Left ventricle myocardium superior (tissue), 1 donor: Measurements from ENCODE around the gene LPCAT3. TPM values are rescaled to one million over a fixed set of nuclear protein-coding genes. Genes with fewer than 3 reads are reported as not detected.
A peak's percentile ranks its signal among the peaks of the same experiment; 100 is the strongest.
"Not testable (repeated sequence)": the region's sequence is repeated elsewhere in the genome, so short reads cannot be mapped to it uniquely, and the experiment has no call there.

Experiments used
- ATAC-seq: fragments of 200-7000 bp; cut with Tn5 transposase; one replicate; pipeline ENCODE4 v1.9.1; 2020; ENCODE audit warnings: mild to moderate bottlenecking, moderate library complexity
- DNase-seq: peaks from one replicate; pipeline ENCODE4 v3.0.0-alpha.2; 2020
- intact Hi-C: fragments of 100-400 bp; cut with micrococcal nuclease; formaldehyde crosslinking; loops from one replicate; pipeline ENCODE4 v1.11.0; 2022
- long read RNA-seq: library from polyadenylated mRNA; unstranded; transcript quantifications from one replicate; pipeline ENCODE4 v2.0.0, GENCODE V29; 2021
- total RNA-seq: library from RNA; stranded (reverse); fragmentation: NEBNext Ultra II Directional; extraction: Animal tissue kit (Norgen Biotek cat#: 25700); gene quantifications from one replicate; pipeline ENCODE4 v1.2.1, GENCODE V29; 2021
- donor health status: DM: no; HTN: yes; CAD: no; lungs with severe emphysema.

LPCAT3 gene
- total RNA-seq = 55.9 TPM
- long read RNA-seq, transcript LPCAT3-201 (13 exons, 2,268 nt) = major isoform, 41 of 54 reads
- long read RNA-seq, partial matches to known transcripts = 6 of 54 reads
- long read RNA-seq, other reads (novel, unspliced or antisense) = 7 of 54 reads

- intact Hi-C loops = no loop called here
- DNase-seq (peak; percentile 99), ATAC-seq (peak; percentile 95)
These were observed at the start of gene LPCAT3 for GRCh38 chr12:7018350-7019042. Gene LPCAT3, minus strand, starts transcription at chr12:7018476. Its CDS starts 52 bp downstream, at chr12:7018424.

GRCh38 chr12:7067096-7067495 is 48.8 kb upstream of the LPCAT3 start:
- DNase-seq = no peak
- intact Hi-C loops = loop anchor here (2.0 to 10.0 kb wide), 2 partner anchors 14 to 48 kb away; no protein-coding TSS in a partner anchor
- ATAC-seq = no peak

GRCh38 chr12:7066596-7066995 is 48.3 kb upstream of the LPCAT3 start:
- intact Hi-C loops = loop anchor here (2.0 to 10.0 kb wide), 2 partner anchors 14 to 48 kb away; no protein-coding TSS in a partner anchor
- no peak for ATAC-seq

GRCh38 chr12:7065073-7065623 is 46.9 kb upstream of the LPCAT3 start:
- DNase-seq (no peak), ATAC-seq (no peak)
- intact Hi-C loops = loop anchor here (10.0 kb wide), 1 partner anchor 50 kb away; no protein-coding TSS in a partner anchor

More at GRCh38 chr12:7066596-7066995, 48.3 kb upstream of the LPCAT3 start:
- DNase-seq = no peak

- DNase-seq (no peak), ATAC-seq (no peak)
- intact Hi-C loops = loop anchor here (10.0 kb wide), 1 partner anchor 50 kb away; no protein-coding TSS in a partner anchor
These were observed 46.2 kb upstream of the LPCAT3 start for GRCh38 chr12:7064516-7064915.

GRCh38 chr12:7061596-7061995 is 43.3 kb upstream of the LPCAT3 start:
- ATAC-seq = no peak
- no peak for DNase-seq
- intact Hi-C loops = loop anchor here (10.0 kb wide), 1 partner anchor 53 kb away; no protein-coding TSS in a partner anchor

- DNase-seq (no peak), ATAC-seq (peak; percentile 6)
- intact Hi-C loops = loop anchor here (10.0 kb wide), 1 partner anchor 54 kb away; no protein-coding TSS in a partner anchor
These were observed 42.9 kb upstream of the LPCAT3 start for GRCh38 chr12:7061138-7061537.

- ATAC-seq (peak; percentile 98), DNase-seq (peak; percentile 71)
- intact Hi-C loops = loop anchor here (10.0 kb wide), 1 partner anchor 54 kb away; no protein-coding TSS in a partner anchor
These were observed 42.2 kb upstream of the LPCAT3 start, which contains the start of gene C1S for GRCh38 chr12:7060353-7060954. Gene C1S, plus strand, starts transcription at chr12:7060718. Its CDS starts 1,195 bp downstream, at chr12:7061913.

- intact Hi-C loops = loop anchor here (10.0 kb wide), 1 partner anchor 55 kb away; no protein-coding TSS in a partner anchor
- DNase-seq (no peak), ATAC-seq (no peak)
These were observed 41.5 kb upstream of the LPCAT3 start for GRCh38 chr12:7059780-7060179.

- DNase-seq (no peak), ATAC-seq (no peak)
- intact Hi-C loops = no loop called here
These were observed 40.6 kb upstream of the LPCAT3 start for GRCh38 chr12:7058850-7059395.

- intact Hi-C loops = no loop called here
- ATAC-seq (no peak), DNase-seq (no peak)
These were observed 40.0 kb upstream of the LPCAT3 start for GRCh38 chr12:7058163-7058845.

GRCh38 chr12:7055736-7056135 is 37.5 kb upstream of the LPCAT3 start:
- intact Hi-C loops = not testable (repeated sequence)

GRCh38 chr12:7054925-7055324 is 36.6 kb upstream of the LPCAT3 start:
- no peak for DNase-seq
- intact Hi-C loops = no loop called here
- ATAC-seq = no peak

More at GRCh38 chr12:7055736-7056135, 37.5 kb upstream of the LPCAT3 start:
- not testable (repeated sequence) for ATAC-seq, DNase-seq

- not testable (repeated sequence) for ATAC-seq
These were observed 31.7 kb upstream of the LPCAT3 start for GRCh38 chr12:7049973-7050372.

GRCh38 chr12:7049445-7049951 is 31.2 kb upstream of the LPCAT3 start:
- DNase-seq, ATAC-seq, intact Hi-C loops: not testable (repeated sequence)

More at GRCh38 chr12:7049973-7050372, 31.7 kb upstream of the LPCAT3 start:
- intact Hi-C loops, DNase-seq: not testable (repeated sequence)

GRCh38 chr12:7047306-7047705 is 29.0 kb upstream of the LPCAT3 start:
- intact Hi-C loops = no loop called here
- no peak for DNase-seq

GRCh38 chr12:7046383-7047105 is 28.3 kb upstream of the LPCAT3 start:
- ATAC-seq = no peak

More at GRCh38 chr12:7047306-7047705, 29.0 kb upstream of the LPCAT3 start:
- no peak for ATAC-seq

GRCh38 chr12:7045913-7046312 is 27.6 kb upstream of the LPCAT3 start:
- intact Hi-C loops = no loop called here
- DNase-seq (no peak), ATAC-seq (no peak)

More at GRCh38 chr12:7046383-7047105, 28.3 kb upstream of the LPCAT3 start:
- intact Hi-C loops = no loop called here
- no peak for DNase-seq
